ENCODE measurements around the gene RGS3. TPM values are rescaled to one million over a fixed set of nuclear protein-coding genes. Genes with fewer than 3 reads are reported as not detected.

Gene RGS3
- total RNA-seq, 1 donor from 2014 or later, result 158 TPM

DNA sequence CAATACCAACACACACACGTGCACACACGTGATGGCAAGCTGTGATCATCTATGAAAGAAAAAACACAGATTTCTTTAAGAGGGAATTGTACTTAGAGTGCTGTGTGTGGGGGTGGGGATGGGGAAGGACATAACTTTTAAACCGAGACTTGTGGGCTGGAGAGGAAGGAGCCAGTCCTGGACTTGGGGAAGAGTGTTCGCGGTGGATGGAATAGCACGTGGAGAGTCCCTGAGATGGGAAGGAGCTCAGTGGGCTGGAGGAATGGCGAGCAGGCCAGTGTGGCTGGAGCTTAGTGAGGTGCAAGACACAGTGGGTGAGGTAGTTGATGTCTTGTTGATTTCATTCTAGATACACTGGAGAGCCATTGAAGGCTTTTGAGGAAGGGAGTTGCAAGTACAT is 78.5 kb downstream of the RGS3 start:
- no peak overlapping the region for H3K4me3 ChIP-seq (ENCODE audit: low read depth, low read length)
- TF ChIP-seq, protein P1, sequence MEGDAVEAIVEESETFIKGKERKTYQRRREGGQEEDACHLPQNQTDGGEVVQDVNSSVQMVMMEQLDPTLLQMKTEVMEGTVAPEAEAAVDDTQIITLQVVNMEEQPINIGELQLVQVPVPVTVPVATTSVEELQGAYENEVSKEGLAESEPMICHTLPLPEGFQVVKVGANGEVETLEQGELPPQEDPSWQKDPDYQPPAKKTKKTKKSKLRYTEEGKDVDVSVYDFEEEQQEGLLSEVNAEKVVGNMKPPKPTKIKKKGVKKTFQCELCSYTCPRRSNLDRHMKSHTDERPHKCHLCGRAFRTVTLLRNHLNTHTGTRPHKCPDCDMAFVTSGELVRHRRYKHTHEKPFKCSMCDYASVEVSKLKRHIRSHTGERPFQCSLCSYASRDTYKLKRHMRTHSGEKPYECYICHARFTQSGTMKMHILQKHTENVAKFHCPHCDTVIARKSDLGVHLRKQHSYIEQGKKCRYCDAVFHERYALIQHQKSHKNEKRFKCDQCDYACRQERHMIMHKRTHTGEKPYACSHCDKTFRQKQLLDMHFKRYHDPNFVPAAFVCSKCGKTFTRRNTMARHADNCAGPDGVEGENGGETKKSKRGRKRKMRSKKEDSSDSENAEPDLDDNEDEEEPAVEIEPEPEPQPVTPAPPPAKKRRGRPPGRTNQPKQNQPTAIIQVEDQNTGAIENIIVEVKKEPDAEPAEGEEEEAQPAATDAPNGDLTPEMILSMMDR (IDR thresholded peaks at IDR 0.05; ENCODE audit: insufficient read depth, low read length, poor library complexity, severe bottlenecking), result no peak
- peaks cover 2% of the 10 kb centered on the region for H3K36me3 ChIP-seq (ENCODE audit: control insufficient read depth, insufficient read depth, low read length)
- H3K27me3 ChIP-seq (ENCODE audit: control insufficient read depth, insufficient read depth, low read length), result no peaks in the 10 kb centered on the region
- DNase-seq (ENCODE audit: low read depth), result no peak

DNA sequence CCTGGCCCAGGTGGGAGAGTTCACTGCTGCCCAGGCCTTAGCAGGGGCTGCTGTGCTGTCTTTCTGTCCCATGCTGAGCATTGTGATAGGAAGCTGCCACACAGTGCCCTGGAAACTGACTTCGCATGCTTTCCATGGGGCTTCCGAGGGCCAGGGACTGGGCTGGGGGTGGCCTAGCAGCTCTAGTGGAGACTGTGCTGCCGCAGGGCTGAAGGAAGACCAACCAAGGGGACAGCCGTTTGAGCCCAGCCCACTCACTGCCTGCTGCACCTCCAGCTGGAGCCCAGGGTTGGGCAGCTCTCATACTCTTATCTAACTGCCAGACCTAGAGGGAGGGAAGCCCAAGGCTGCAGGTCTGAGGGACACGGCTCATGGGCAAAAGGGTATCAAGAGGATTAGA is 79.2 kb downstream of the RGS3 start:
- Histone ChIP-seq H3K36me3 (ENCODE audit: control insufficient read depth, insufficient read depth, low read length) (peaks cover 2% of the 10 kb centered on the region), H3K27me3 (ENCODE audit: control insufficient read depth, insufficient read depth, low read length) (no peaks in the 10 kb centered on the region), H3K4me3 (ENCODE audit: low read depth, low read length) (no peak overlapping the region)
- TF ChIP-seq, protein P1 (IDR thresholded peaks at IDR 0.05; ENCODE audit: insufficient read depth, low read length, poor library complexity, severe bottlenecking), result no peak
- no peak for DNase-seq (ENCODE audit: low read depth)

DNA sequence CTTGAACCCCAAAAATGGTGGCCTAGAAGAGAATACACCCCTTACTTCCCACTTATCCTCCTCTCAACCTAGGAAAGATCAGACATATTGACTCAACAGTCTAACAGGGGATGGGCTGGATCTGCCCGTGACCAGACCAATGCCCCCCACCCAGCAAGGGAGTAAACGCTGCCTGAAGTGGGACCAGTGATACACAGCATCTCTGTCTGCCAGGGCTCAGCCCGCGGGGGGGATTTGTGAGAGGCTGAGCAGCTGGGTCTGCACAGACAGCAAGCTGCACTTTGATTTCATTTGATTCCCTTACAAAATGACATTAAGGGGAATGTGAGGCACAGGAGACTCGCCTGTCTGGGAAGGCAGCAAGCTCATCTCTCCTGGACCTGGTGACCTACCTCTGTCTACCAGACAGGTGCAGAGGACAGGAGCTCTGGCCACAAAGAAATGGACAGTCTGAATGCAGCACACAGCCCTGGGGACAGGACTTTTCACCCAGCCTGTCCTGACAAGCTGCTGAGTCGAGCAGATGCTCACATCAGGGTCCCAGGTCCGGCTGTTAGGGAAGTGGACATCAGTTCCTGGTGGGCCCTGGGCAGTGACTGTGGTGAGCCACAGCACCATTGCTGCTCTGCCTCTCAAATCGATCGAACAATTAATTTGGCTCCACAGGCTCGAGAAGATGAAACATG is 79.9 kb downstream of the RGS3 start:
- TF ChIP-seq, protein P1 (IDR thresholded peaks at IDR 0.05; ENCODE audit: insufficient read depth, low read length, poor library complexity, severe bottlenecking), result no peak
- DNase-seq (ENCODE audit: low read depth), result no peak
- H3K27me3 ChIP-seq (ENCODE audit: control insufficient read depth, insufficient read depth, low read length), result no peaks in the 10 kb centered on the region
- peaks cover 2% of the 10 kb centered on the region for H3K36me3 ChIP-seq (ENCODE audit: control insufficient read depth, insufficient read depth, low read length)
- no peak overlapping the region for H3K4me3 ChIP-seq (ENCODE audit: low read depth, low read length)

DNA sequence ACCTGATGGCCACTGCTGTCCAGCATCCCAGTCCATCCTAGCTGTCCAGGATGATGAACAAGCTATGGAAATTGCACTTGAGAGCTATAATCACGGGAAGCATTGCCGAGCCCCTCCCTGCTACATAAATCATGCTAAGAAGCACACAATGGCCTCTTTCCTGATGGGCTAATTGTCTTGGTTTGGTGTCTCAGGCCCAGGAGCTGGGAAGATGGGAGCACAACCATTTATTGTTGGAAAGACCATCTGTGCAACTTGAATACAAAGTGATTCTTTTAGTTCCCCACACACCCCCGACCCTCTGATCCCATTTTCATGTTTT is 80.4 kb downstream of the RGS3 start:
- no peak for DNase-seq (ENCODE audit: low read depth)
- no peaks in the 10 kb centered on the region for H3K27me3 ChIP-seq (ENCODE audit: control insufficient read depth, insufficient read depth, low read length)
- peaks cover 2% of the 10 kb centered on the region for H3K36me3 ChIP-seq (ENCODE audit: control insufficient read depth, insufficient read depth, low read length)
- TF ChIP-seq, protein P1 (IDR thresholded peaks at IDR 0.05; ENCODE audit: insufficient read depth, low read length, poor library complexity, severe bottlenecking), result no peak
- H3K4me3 ChIP-seq (ENCODE audit: low read depth, low read length), result no peak overlapping the region

DNA sequence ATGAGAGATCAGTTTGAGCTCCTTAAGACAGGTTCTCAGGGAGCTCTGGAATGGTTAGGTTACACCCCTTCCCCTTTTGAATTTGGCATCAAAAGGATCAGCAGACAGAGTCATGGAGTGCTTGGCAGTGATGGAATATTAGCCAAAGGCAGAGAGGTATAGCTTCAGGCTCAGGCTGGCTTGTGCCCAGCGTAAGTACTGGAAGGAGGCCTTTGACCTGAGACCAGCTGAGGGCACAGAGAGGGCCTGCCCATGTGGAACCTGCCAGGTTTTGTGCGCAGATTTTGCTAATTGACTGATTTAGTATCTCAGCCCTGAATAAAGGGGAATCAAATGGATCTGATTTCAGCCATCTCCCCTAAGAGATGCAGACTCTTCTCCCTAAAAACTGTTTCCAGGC is 81.5 kb downstream of the RGS3 start:
- DNase-seq (ENCODE audit: low read depth), result no peak
- TF ChIP-seq, protein P1 (IDR thresholded peaks at IDR 0.05; ENCODE audit: insufficient read depth, low read length, poor library complexity, severe bottlenecking), result no peak
- H3K36me3 ChIP-seq (ENCODE audit: control insufficient read depth, insufficient read depth, low read length), result peaks cover 2% of the 10 kb centered on the region

DNA sequence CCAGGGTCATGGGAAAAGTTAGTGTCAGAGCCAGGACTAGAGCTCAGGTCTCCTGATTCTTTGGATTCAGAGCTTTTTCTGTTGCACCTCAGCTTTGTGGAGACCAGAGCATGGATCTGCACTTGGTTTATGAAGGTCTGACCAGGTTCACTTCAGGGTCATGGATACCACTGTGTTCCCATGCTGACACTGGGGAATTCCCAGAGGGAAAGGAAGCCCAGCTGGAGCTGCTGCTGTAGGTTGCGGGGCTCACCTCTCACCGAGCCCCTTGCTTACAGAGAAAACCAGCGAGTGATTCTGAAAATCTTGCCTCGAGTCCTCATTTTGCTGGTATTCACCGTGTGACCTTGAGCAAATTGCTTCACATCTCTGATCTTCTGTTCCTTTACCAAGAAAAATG is 83.0 kb downstream of the RGS3 start:
- DNase-seq (ENCODE audit: low read depth), result no peak
- TF ChIP-seq, protein P1 (IDR thresholded peaks at IDR 0.05; ENCODE audit: insufficient read depth, low read length, poor library complexity, severe bottlenecking), result no peak
- Histone ChIP-seq H3K36me3 (ENCODE audit: control insufficient read depth, insufficient read depth, low read length) (peaks cover 2% of the 10 kb centered on the region), H3K27me3 (ENCODE audit: control insufficient read depth, insufficient read depth, low read length) (no peaks in the 10 kb centered on the region), H3K4me3 (ENCODE audit: low read depth, low read length) (no peak overlapping the region)

More for the DNA sequence above, 81.5 kb downstream of the RGS3 start:
- Histone ChIP-seq H3K27me3 (ENCODE audit: control insufficient read depth, insufficient read depth, low read length) (no peaks in the 10 kb centered on the region), H3K4me3 (ENCODE audit: low read depth, low read length) (no peak overlapping the region)

All from kidney epithelial cell (primary cell).